WTC11 (cell line): Measurements from ENCODE around the gene KPNA4. TPM values are rescaled to one million over a fixed set of nuclear protein-coding genes. Genes with fewer than 3 reads are reported as not detected.

Experiments used
- ATAC-seq: fragments of 200-7000 bp; cut with Tn5 transposase; 2 replicates; pipeline ENCODE4 v1.10.0; 2021; ENCODE audit warnings: mild to moderate bottlenecking, moderate library complexity
- CTCF ChIA-PET: fragments of 300-600 bp; sonication (Branson Sonifier 250); formaldehyde crosslinking; loops from one replicate; lab custom pipeline; 2021; ENCODE audit warnings: antibody characterized with exemption; lab: Charles Lee
- POLR2A ChIA-PET: fragments of 350-600 bp; sonication (Branson Sonifier 250); formaldehyde crosslinking; loops from one replicate; lab custom pipeline; 2021; ENCODE audit warnings: antibody characterized with exemption; lab: Charles Lee
- DNase-seq: peaks from one replicate; pipeline ENCODE4 v3.0.0; 2021; ENCODE audit warnings: low spot score
- H3K27ac Mint-ChIP-seq: 2 replicates; pipeline ENCODE4 v1.8.0; 2021; ENCODE audit warnings: mixed read lengths
- H3K27me3 Mint-ChIP-seq: 2 replicates; pipeline ENCODE4 v1.8.0; 2021; ENCODE audit warnings: low read depth, mild to moderate bottlenecking, moderate library complexity, mixed read lengths
- H3K36me3 Mint-ChIP-seq: 2 replicates; pipeline ENCODE4 v1.8.0; 2021; ENCODE audit warnings: mixed read lengths
- H3K4me1 Mint-ChIP-seq: 2 replicates; pipeline ENCODE4 v1.8.0; 2022; ENCODE audit warnings: mixed read lengths
- H3K4me3 Mint-ChIP-seq: 2 replicates; pipeline ENCODE4 v1.8.0; 2021; ENCODE audit warnings: mild to moderate bottlenecking, moderate library complexity, mixed read lengths
- H3K9me3 Mint-ChIP-seq: 2 replicates; pipeline ENCODE4 v1.8.0; 2021; ENCODE audit warnings: mixed read lengths
- AR ChIP-seq: fragments of 250-450 bp; sonication (Bioruptor Pico); IDR thresholded peaks from 2 replicates; pipeline ENCODE4 v1.9.0; 2021; ENCODE audit warnings: mild to moderate bottlenecking
- ATF3 ChIP-seq: sonication (generic); formaldehyde crosslinking; conservative IDR thresholded peaks from 2 replicates; pipeline ENCODE4 v1.8.1; 2022; ENCODE audit warnings: mild to moderate bottlenecking, missing genetic modification reagents
- ELF4 ChIP-seq: sonication (generic); formaldehyde crosslinking; IDR thresholded peaks from 2 replicates; pipeline ENCODE4 v1.8.1; 2022; ENCODE audit warnings: low read depth, mild to moderate bottlenecking, moderate library complexity, missing genetic modification reagents
- EMX1 ChIP-seq: fragments of 250-450 bp; sonication (Bioruptor Pico); IDR thresholded peaks from 2 replicates; pipeline ENCODE4 v1.8.0; 2021; ENCODE audit warnings: mild to moderate bottlenecking
- GRHL2 ChIP-seq: fragments of 250-450 bp; sonication (Bioruptor Pico); IDR thresholded peaks from 2 replicates; pipeline ENCODE4 v1.8.0; 2022; ENCODE audit warnings: mild to moderate bottlenecking, moderate library complexity; ENCODE audit not compliant: insufficient replicate concordance, severe bottlenecking
- IRF2 ChIP-seq: sonication (generic); formaldehyde crosslinking; IDR thresholded peaks from 2 replicates; pipeline ENCODE4 v1.8.0; 2022; ENCODE audit warnings: low read depth, missing genetic modification reagents, borderline replicate concordance
- PRDM15 ChIP-seq: sonication (generic); formaldehyde crosslinking; IDR thresholded peaks from 2 replicates; pipeline ENCODE4 v1.8.0; 2022; ENCODE audit warnings: missing genetic modification reagents
- PREB ChIP-seq: sonication (generic); formaldehyde crosslinking; IDR thresholded peaks from 2 replicates; pipeline ENCODE4 v1.8.1; 2022; ENCODE audit warnings: mild to moderate bottlenecking, missing genetic modification reagents, moderate library complexity, borderline replicate concordance
- RELA ChIP-seq: sonication (generic); formaldehyde crosslinking; IDR thresholded peaks from 2 replicates; pipeline ENCODE4 v1.8.1; 2022; ENCODE audit warnings: missing genetic modification reagents, mild to moderate bottlenecking, borderline replicate concordance
- TP53 ChIP-seq: sonication (generic); formaldehyde crosslinking; IDR thresholded peaks from 2 replicates; pipeline ENCODE4 v1.8.1; 2023; ENCODE audit warnings: mild to moderate bottlenecking, missing genetic modification reagents
- ZBTB21 ChIP-seq: sonication (generic); formaldehyde crosslinking; IDR thresholded peaks from 2 replicates; pipeline ENCODE4 v1.8.1; 2023; ENCODE audit warnings: mild to moderate bottlenecking, missing genetic modification reagents, borderline replicate concordance
- ZNF121 ChIP-seq: sonication (generic); formaldehyde crosslinking; IDR thresholded peaks from 2 replicates; pipeline ENCODE4 v1.8.0; 2023; ENCODE audit warnings: missing genetic modification reagents
- ZNF317 ChIP-seq: sonication (generic); formaldehyde crosslinking; IDR thresholded peaks from 2 replicates; pipeline ENCODE4 v1.8.1; 2023; ENCODE audit warnings: low read depth, mild to moderate bottlenecking, moderate library complexity, missing genetic modification reagents, borderline replicate concordance
- ZNF671 ChIP-seq: fragments of 250-450 bp; sonication (Bioruptor Pico); IDR thresholded peaks from 2 replicates; pipeline ENCODE4 v1.8.0; 2021; ENCODE audit warnings: mild to moderate bottlenecking
- total RNA-seq: library from RNA; stranded (reverse); gene quantifications from 3 replicates; pipeline ENCODE4 v1.2.3, GENCODE V29; 2021
- TF ChIP-seq, protein P1 (sequence below): fragments of 250-450 bp; sonication (Bioruptor Pico); IDR thresholded peaks from 2 replicates; pipeline ENCODE4 v1.8.0; 2021; ENCODE audit warnings: mild to moderate bottlenecking
- TF ChIP-seq, protein P2 (sequence below): sonication (generic); formaldehyde crosslinking; IDR thresholded peaks from 2 replicates; pipeline ENCODE4 v1.8.0; 2022; ENCODE audit warnings: mild to moderate bottlenecking, missing genetic modification reagents
- TF ChIP-seq, protein P3 (sequence below): sonication (generic); formaldehyde crosslinking; IDR thresholded peaks from 2 replicates; pipeline ENCODE4 v1.8.0; 2023; ENCODE audit warnings: missing genetic modification reagents
- TF ChIP-seq, protein P4 (sequence below): sonication (generic); formaldehyde crosslinking; IDR thresholded peaks from 2 replicates; pipeline ENCODE4 v1.8.1; 2022; ENCODE audit warnings: missing genetic modification reagents, borderline replicate concordance
- TF ChIP-seq, protein P5 (sequence below): sonication (generic); formaldehyde crosslinking; IDR thresholded peaks from 2 replicates; pipeline ENCODE4 v1.8.1; 2023; ENCODE audit warnings: mild to moderate bottlenecking, missing genetic modification reagents, moderate library complexity

KPNA4 gene
- total RNA-seq, 1 experiment from 2014 or later: 52.2 TPM

DNA sequence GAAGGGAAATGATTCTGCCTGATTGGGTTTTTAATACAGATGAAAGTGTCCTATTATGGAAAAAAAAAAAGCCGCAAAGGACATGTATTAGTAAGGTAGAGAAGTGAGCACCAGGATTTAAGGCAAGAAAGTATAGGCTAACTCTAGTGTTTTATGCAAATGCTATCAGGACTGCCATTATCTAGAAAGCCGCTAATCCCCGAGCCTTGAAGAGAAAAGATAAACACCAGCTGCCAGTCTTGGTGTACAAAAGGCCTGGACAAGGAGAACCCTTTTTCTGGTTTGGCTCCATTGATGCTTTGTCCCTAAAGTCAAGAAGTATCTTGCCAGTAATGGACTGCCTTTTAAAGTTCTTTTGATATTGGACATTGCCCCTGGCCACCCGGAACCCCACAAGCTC lies 107.2 kb downstream of the KPNA4 start:
- Mint-ChIP-seq H3K27me3 (peaks cover 40% of the 10 kb centered on the region), H3K4me1 (no peaks in the 10 kb centered on the region; the same call in 1 of the 2 replicates), H3K36me3 (no peaks in the 10 kb centered on the region), H3K9me3 (peaks cover 12% of the 10 kb centered on the region), H3K4me3 (no peak overlapping the region), H3K27ac (no peak overlapping the region)
- TF ChIP-seq EMX1 (no peak), PRDM15 (CRISPR knock-in tag) (no peak), IRF2 (CRISPR knock-in tag) (no peak), ATF3 (CRISPR knock-in tag) (no peak), GRHL2 (CRISPR knock-in tag) (no peak), ELF4 (no peak), RELA (no peak), ZNF121 (no peak), TP53 (CRISPR knock-in tag) (no peak), AR (no peak), ZNF317 (no peak), ZBTB21 (no peak), PREB (CRISPR knock-in tag) (no peak), ZNF671 (CRISPR knock-in tag) (no peak)
- TF ChIP-seq, protein P1, sequence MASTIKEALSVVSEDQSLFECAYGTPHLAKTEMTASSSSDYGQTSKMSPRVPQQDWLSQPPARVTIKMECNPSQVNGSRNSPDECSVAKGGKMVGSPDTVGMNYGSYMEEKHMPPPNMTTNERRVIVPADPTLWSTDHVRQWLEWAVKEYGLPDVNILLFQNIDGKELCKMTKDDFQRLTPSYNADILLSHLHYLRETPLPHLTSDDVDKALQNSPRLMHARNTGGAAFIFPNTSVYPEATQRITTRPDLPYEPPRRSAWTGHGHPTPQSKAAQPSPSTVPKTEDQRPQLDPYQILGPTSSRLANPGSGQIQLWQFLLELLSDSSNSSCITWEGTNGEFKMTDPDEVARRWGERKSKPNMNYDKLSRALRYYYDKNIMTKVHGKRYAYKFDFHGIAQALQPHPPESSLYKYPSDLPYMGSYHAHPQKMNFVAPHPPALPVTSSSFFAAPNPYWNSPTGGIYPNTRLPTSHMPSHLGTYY (CRISPR knock-in tag): no peak
- TF ChIP-seq, protein P2, sequence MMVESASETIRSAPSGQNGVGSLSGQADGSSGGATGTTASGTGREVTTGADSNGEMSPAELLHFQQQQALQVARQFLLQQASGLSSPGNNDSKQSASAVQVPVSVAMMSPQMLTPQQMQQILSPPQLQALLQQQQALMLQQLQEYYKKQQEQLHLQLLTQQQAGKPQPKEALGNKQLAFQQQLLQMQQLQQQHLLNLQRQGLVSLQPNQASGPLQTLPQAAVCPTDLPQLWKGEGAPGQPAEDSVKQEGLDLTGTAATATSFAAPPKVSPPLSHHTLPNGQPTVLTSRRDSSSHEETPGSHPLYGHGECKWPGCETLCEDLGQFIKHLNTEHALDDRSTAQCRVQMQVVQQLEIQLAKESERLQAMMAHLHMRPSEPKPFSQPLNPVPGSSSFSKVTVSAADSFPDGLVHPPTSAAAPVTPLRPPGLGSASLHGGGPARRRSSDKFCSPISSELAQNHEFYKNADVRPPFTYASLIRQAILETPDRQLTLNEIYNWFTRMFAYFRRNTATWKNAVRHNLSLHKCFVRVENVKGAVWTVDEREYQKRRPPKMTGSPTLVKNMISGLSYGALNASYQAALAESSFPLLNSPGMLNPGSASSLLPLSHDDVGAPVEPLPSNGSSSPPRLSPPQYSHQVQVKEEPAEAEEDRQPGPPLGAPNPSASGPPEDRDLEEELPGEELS (CRISPR knock-in tag): no peak
- TF ChIP-seq, protein P3, sequence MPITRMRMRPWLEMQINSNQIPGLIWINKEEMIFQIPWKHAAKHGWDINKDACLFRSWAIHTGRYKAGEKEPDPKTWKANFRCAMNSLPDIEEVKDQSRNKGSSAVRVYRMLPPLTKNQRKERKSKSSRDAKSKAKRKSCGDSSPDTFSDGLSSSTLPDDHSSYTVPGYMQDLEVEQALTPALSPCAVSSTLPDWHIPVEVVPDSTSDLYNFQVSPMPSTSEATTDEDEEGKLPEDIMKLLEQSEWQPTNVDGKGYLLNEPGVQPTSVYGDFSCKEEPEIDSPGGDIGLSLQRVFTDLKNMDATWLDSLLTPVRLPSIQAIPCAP (CRISPR knock-in tag): no peak
- TF ChIP-seq, protein P4, sequence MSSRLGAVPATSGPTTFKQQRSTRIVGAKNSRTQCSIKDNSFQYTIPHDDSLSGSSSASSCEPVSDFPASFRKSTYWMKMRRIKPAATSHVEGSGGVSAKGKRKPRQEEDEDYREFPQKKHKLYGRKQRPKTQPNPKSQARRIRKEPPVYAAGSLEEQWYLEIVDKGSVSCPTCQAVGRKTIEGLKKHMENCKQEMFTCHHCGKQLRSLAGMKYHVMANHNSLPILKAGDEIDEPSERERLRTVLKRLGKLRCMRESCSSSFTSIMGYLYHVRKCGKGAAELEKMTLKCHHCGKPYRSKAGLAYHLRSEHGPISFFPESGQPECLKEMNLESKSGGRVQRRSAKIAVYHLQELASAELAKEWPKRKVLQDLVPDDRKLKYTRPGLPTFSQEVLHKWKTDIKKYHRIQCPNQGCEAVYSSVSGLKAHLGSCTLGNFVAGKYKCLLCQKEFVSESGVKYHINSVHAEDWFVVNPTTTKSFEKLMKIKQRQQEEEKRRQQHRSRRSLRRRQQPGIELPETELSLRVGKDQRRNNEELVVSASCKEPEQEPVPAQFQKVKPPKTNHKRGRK (CRISPR knock-in tag): no peak
- TF ChIP-seq, protein P5, sequence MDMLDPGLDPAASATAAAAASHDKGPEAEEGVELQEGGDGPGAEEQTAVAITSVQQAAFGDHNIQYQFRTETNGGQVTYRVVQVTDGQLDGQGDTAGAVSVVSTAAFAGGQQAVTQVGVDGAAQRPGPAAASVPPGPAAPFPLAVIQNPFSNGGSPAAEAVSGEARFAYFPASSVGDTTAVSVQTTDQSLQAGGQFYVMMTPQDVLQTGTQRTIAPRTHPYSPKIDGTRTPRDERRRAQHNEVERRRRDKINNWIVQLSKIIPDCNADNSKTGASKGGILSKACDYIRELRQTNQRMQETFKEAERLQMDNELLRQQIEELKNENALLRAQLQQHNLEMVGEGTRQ (CRISPR knock-in tag): no peak
- DNase-seq: no peak
- CTCF ChIA-PET: interaction anchor here (0.6 kb wide), 1 partner anchor 16 kb away, joined by 3 read pairs; no protein-coding TSS in a partner anchor
- no peak for ATAC-seq
- POLR2A ChIA-PET: interaction anchor here (0.7 to 3.5 kb wide), 2 partner anchors 9 to 23 kb away, joined by 6 to 12 read pairs; partner anchors contain the start of gene TRIM59
